COR-L47 (cell line): ENCODE results near the gene ETS1.

Source experiments
- DNase-seq: peaks from one replicate; lab custom pipeline; 2025; lab: John Stamatoyannopoulos, UW

ETS1 gene

GRCh38 chr11:128434411-128434810, 152.9 kb downstream of the ETS1 start:
- no peak for DNase-seq

- DNase-seq: no peak
Observed at GRCh38 chr11:128432926-128433325, 154.4 kb downstream of the ETS1 start.

GRCh38 chr11:128431931-128432330, 155.4 kb downstream of the ETS1 start:
- DNase-seq: no peak

GRCh38 chr11:128428935-128429334, 158.4 kb downstream of the ETS1 start:
- no peak for DNase-seq

- DNase-seq: no peak
Observed at GRCh38 chr11:128424851-128425285, 162.5 kb downstream of the ETS1 start.

- DNase-seq: no peak
Observed at GRCh38 chr11:128424271-128424711, 163.1 kb downstream of the ETS1 start.

GRCh38 chr11:128422576-128423370, 164.6 kb downstream of the ETS1 start:
- DNase-seq: peak; percentile 97

GRCh38 chr11:128421577-128422330, 165.6 kb downstream of the ETS1 start:
- no peak for DNase-seq

- DNase-seq: no peak
Observed at GRCh38 chr11:128420951-128421350, 166.4 kb downstream of the ETS1 start.

- no peak for DNase-seq
Observed at GRCh38 chr11:128420265-128420664, 167.1 kb downstream of the ETS1 start.

- DNase-seq: no peak
Observed at GRCh38 chr11:128419012-128419767, 168.2 kb downstream of the ETS1 start.

GRCh38 chr11:128417607-128418324, 169.6 kb downstream of the ETS1 start:
- no peak for DNase-seq

GRCh38 chr11:128416976-128417375, 170.4 kb downstream of the ETS1 start:
- no peak for DNase-seq

- no peak for DNase-seq
Observed at GRCh38 chr11:128415539-128415938, 171.8 kb downstream of the ETS1 start.

GRCh38 chr11:128412847-128413791, 174.2 kb downstream of the ETS1 start:
- DNase-seq: no peak

- DNase-seq: no peak
Observed at GRCh38 chr11:128411812-128412211, 175.5 kb downstream of the ETS1 start.

- DNase-seq: no peak
Observed at GRCh38 chr11:128411150-128411549, 176.2 kb downstream of the ETS1 start.

- no peak for DNase-seq
Observed at GRCh38 chr11:128409476-128409875, 177.9 kb downstream of the ETS1 start.
